ENCODE results near the gene FAM83C. TPM values are rescaled to one million over a fixed set of nuclear protein-coding genes. Genes with fewer than 3 reads are reported as not detected.

The FAM83C gene
- total RNA-seq, 1 donor from 2014 or later, result not detected

DNA sequence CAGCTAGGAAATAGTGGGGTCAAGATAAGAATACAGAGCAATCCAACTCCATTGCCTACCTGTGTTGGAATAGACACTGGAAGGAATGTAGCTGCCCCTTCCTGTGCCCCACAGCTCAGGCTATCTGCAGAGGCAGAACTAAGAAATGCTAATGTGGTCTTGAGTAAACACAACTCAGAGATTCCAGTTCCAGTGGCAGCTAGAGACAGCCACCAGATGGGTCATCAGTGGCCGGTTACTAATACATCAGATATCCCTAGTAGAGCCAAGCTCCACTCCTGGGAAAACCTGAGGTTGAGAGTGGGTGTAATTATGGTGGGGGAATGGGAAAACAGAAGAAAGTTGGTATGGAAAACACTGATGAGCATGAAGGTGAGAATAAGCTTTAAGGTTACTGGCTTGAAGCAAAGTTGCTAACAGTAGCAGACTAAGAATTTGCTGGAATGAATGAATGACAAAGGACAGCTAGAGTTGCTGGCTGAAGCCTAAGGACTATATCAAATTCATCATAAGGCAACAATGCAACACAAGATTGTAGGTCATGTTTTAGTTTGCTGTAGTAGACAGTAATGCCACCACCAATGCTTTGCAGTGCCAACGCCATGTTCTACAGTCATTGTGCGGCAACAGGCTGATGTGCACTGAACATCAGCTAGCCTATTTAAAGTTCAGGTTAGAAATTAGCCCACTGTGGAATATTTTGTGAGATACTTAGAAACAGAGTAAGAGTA is 28.3 kb upstream of the FAM83C start:
- Mint-ChIP-seq H3K4me3 (no peak overlapping the region), H3K9me3 (no peaks in the 10 kb centered on the region), H3K27me3 (no peaks in the 10 kb centered on the region), H3K27ac (no peak overlapping the region), H3K4me1 (ENCODE audit: unreplicated experiment) (peaks cover 28% of the 10 kb centered on the region), H3K36me3 (no peaks in the 10 kb centered on the region)
- no peak for DNase-seq (ENCODE audit: extremely low spot score, unreplicated experiment)
- TF ChIP-seq, protein P1, sequence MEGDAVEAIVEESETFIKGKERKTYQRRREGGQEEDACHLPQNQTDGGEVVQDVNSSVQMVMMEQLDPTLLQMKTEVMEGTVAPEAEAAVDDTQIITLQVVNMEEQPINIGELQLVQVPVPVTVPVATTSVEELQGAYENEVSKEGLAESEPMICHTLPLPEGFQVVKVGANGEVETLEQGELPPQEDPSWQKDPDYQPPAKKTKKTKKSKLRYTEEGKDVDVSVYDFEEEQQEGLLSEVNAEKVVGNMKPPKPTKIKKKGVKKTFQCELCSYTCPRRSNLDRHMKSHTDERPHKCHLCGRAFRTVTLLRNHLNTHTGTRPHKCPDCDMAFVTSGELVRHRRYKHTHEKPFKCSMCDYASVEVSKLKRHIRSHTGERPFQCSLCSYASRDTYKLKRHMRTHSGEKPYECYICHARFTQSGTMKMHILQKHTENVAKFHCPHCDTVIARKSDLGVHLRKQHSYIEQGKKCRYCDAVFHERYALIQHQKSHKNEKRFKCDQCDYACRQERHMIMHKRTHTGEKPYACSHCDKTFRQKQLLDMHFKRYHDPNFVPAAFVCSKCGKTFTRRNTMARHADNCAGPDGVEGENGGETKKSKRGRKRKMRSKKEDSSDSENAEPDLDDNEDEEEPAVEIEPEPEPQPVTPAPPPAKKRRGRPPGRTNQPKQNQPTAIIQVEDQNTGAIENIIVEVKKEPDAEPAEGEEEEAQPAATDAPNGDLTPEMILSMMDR (conservative IDR thresholded peaks at IDR 0.05), result no peak

DNA sequence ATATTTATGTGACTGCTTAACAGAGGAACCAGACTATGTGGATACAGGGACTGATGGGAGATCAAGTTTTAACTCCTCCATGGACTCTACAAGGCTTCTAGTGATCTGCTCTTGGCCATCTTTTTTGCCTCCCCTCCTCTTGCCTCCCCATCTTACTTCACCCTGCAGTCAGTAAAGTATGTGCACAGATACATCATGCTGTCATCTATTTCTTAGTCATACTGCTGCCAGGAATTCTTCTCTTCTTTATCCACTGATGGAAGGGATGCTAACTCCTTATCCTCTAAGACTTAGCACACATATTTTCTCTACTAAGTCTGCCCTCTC is 27.6 kb upstream of the FAM83C start:
- H3K4me1 Mint-ChIP-seq (ENCODE audit: unreplicated experiment), result peaks cover 32% of the 10 kb centered on the region
- DNase-seq (ENCODE audit: extremely low spot score, unreplicated experiment), result no peak
- no peaks in the 10 kb centered on the region for H3K36me3 Mint-ChIP-seq
- TF ChIP-seq, protein P1 (conservative IDR thresholded peaks at IDR 0.05), result no peak
- peak overlapping the region; percentile 18 for H3K27ac Mint-ChIP-seq
- H3K4me3 Mint-ChIP-seq, result peak overlapping the region; percentile 4
- H3K9me3 Mint-ChIP-seq, result no peaks in the 10 kb centered on the region
- no peaks in the 10 kb centered on the region for H3K27me3 Mint-ChIP-seq

DNA sequence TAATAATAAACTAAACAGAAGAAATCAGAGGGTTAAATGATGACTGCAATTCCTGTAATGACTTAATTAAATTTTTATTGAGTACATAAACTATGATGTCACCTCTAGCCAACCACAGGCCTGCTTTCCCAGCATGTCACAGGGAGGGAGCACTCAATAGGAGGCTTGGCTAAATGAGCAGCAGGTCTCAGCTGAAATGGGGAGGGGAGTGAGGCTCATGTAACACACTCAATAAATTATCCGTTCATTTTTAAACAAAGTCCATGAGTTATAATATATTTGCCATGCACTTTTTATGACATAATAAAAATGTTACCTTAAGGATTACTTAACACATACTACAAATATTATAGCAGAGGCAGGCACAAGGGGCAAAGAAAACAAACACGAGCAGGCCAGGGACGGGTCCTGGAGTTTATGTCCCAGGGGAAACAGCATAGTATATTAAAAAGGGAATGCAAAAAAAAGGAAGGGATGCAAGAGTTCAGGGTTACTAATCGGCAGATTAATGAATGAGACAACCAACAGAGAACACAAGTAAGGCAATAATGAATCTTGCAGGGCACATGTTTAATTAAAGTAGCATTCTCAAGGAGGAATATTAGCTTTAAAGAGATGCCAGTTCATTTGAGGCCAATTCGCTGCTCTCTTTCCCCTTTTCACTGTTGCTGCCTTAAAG is 27.1 kb upstream of the FAM83C start:
- H3K4me3 Mint-ChIP-seq, result no peak overlapping the region
- no peaks in the 10 kb centered on the region for H3K27me3 Mint-ChIP-seq
- peak overlapping the region; percentile 84 for H3K27ac Mint-ChIP-seq
- no peak for DNase-seq (ENCODE audit: extremely low spot score, unreplicated experiment)
- TF ChIP-seq, protein P1 (conservative IDR thresholded peaks at IDR 0.05), result no peak
- H3K36me3 Mint-ChIP-seq, result peaks cover 3% of the 10 kb centered on the region
- no peaks in the 10 kb centered on the region for H3K9me3 Mint-ChIP-seq
- peaks cover 37% of the 10 kb centered on the region for H3K4me1 Mint-ChIP-seq (ENCODE audit: unreplicated experiment)

DNA sequence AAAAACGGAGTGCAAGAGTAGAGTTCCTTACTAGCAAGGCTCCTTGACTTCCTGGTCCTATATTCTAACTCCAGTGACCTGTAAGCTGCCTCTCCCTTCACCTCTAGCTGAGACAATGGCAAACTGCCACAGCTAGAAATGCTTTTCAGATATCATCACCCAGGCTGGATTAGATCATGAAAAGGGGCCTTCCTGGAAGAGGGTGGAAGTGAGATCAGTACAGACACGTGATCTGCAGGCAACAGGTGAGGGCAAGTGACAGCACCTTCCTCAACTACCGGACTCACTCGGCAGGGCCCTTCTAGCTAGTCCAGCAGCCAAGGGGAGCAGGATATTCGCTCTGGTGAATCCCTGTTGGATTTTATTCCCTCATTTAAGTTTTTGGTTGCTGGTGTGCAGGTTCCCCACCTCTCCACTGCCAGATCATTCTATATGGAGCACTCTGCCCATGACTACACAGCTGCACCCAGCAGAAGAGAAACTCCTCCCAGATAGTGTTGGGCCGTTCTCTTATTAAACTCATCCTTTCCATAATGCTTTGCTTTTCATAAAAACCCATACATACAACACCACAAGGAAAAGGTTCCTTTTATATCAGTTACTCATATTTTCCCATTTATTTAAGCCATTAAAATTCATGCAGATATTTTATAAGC is 26.4 kb upstream of the FAM83C start:
- H3K4me1 Mint-ChIP-seq (ENCODE audit: unreplicated experiment), result peaks cover 38% of the 10 kb centered on the region
- TF ChIP-seq, protein P1 (conservative IDR thresholded peaks at IDR 0.05), result no peak
- H3K4me3 Mint-ChIP-seq, result no peak overlapping the region
- no peaks in the 10 kb centered on the region for H3K27me3 Mint-ChIP-seq
- H3K9me3 Mint-ChIP-seq, result no peaks in the 10 kb centered on the region
- peak overlapping the region; percentile 84 for H3K27ac Mint-ChIP-seq
- DNase-seq (ENCODE audit: extremely low spot score, unreplicated experiment), result no peak
- peaks cover 6% of the 10 kb centered on the region for H3K36me3 Mint-ChIP-seq

DNA sequence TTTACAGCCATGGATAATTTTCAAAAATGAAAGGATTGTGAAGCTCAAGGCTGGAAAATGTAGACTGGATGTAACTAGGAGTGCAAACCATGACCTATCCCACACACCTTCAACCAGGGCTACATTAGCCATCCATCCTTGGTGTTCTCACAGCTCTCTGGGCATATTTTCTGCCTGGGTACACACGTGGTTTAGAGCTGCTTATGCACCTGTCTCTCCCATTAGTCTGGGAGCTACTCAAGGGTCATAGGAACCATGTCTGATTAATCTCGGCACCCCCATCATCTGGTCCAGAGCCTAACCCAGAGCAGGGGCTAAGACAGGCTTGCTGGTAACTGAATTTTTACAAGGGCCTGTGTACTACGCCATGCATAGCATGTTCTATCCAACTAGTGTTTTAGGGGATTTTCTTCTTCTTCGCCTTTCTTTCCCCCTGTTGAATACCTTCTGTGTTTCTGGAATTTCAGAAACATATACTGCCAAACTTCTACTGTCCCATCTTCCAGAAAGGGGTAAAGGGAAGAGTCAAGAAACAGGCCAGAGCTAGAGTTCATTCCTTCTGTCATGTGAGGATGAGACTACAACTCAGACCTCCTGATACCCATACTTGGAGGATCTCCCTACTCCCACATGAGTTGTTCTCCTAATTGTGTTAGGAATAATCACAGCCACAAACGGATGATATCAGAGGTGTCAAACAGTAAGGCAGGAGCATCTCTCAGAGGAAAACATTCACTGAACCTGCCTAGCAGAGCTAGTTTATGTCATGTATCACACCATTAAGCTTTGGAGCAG is 25.4 kb upstream of the FAM83C start:
- DNase-seq (ENCODE audit: extremely low spot score, unreplicated experiment), result no peak
- H3K9me3 Mint-ChIP-seq, result no peaks in the 10 kb centered on the region
- peaks cover 38% of the 10 kb centered on the region for H3K4me1 Mint-ChIP-seq (ENCODE audit: unreplicated experiment)
- no peaks in the 10 kb centered on the region for H3K27me3 Mint-ChIP-seq
- H3K36me3 Mint-ChIP-seq, result peaks cover 9% of the 10 kb centered on the region
- H3K4me3 Mint-ChIP-seq, result no peak overlapping the region
- TF ChIP-seq, protein P1 (conservative IDR thresholded peaks at IDR 0.05), result no peak
- H3K27ac Mint-ChIP-seq, result peak overlapping the region; percentile 84
